Right hindlimb (tissue), 1 donor: ENCODE data around the gene FAM20A.

Source experiments
- DNase-seq: peaks from one replicate; pipeline ENCODE4 v3.0.0-alpha.2; 2018

FAM20A gene

DNA sequence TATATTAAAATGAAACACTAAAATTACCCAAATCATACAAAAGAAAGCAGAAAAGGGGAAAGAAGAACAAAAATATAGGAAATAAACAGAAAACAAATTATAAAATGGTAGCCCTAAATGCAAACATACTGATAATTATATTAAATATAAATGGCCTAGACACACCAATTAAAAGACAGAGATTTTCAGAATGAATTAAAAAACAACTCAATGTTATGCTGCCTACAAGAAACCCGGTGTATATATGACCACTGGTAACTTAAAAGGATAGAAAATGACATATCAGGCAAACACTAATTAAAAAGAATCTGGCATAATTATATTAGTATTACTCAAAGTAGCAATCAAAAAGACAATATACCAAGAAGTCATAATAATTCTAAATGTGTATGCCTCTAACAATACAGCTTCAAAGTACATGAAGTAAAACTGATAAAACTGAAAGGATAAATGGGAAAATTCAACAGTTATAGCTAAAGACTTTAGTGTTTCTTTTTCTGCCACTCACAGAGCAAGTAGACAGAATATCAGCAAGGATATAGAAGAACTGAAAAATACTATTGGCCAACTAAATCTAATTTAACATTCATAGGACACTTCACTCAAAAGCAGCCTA, 7.5 kb upstream of the FAM20A start:
- no peak for DNase-seq

DNA sequence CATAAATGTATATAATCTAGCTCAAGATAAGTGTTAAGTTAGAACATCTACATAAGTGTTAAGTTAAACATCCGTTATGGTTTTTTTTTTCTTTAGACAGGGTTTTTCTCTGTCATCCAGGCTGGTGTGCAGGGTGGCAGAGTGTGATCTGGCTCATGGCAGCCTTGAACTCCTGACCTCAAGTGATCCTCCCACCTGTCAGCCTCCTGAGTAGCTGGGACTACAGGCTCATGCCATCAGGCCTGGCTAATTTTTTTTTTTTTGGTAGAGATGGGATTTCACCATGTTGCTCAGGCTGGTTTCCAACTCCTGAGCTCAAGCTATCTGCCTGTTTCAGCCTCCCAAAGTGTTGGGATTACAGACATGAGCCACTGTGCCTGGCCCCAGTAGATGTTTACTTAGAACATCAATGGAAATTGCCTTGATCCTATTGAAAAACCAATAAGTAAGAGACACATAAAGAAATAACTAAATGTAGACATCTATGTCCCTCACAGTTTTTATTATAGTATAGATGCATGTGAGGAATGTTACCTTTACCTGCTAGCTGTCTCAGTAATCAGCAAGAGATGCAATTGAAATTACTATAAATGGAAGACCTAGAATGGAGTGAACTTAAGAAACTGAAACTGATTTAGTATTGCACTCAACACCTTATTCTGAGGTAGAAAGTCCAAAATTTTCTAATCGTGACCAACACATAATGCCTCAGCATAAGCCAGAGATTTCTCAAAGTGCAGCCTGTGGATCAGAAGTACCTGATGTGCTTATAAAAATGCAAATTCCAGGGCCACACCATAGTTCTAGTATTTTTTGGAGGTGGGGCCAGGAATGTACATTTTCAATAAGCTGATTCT, 5.5 kb upstream of the FAM20A start:
- no peak for DNase-seq

DNA sequence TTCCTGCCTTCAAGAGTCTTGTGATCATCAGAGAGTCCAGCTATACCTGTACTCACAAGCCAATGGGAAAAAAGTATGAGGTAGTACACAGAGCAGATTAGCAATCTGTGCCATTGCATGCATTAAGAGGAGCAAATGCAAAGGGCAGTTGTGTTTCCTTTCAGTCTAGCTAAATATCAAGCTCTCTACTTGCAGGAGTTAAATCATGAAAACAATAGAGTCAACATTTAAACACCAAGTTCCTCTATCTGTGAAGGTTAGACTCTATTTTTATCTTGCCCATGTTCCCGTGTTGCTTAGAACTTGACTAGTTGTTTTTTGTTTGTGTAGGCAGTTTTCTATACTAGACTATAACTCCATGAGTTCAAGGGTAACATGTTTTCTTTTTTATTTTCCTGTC, 4.7 kb upstream of the FAM20A start:
- no peak for DNase-seq

DNA sequence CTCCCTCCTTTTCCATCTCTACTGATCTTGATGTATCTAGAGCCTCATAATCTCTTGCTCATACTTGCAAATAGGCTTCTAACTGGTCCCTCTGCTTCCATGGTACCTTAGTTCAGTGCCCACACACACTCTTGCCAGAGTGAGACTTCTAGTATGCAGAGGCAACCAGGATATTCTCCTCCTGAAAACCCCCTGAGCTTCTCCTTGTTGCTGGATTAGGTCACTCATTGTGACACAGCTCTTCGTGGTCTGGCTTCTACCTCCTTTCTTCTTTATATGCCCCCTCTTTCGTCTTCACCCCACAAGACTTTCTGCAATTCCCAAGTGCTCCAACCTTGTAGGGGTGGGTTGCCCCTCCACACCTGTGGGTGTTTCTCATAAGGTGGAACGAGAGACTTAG, 2.5 kb upstream of the FAM20A start:
- no peak for DNase-seq

DNA sequence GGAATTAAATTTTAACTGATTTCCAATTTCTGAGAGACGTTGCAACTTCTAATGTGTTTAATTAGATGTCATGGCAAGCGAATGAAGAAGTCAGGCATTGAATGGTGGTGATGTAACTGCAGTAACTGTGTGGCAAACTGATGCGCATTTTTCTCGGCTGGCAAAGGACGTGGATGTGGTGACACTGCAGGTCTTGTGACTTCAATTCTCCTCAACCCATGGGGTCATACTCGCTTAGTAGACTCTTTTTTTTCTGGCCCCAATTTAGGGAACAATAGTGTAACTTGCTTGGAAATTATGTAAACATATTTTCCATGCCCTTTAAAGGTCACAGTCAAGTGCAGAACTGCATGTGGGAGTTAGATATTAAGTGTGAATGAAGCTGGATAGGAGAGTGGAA, 1.9 kb upstream of the FAM20A start:
- no peak for DNase-seq

DNA sequence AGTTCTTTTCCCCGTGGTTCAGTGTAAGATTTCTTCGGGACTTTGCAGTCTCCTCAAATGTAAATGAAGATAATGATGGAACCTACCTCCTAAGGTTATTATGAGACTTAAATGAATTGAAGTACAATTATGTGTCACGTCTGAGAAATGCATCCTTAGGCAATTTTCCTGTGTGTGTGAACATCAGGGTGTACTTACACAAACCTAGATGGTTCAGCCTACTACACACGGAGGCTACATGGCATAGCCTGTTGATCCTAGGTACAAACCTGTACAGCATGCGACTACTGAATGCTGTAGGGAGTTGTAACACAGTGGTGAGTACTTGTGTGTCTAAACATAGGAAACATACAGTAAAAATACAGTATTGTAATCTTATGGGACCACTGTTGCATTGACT, 1.1 kb upstream of the FAM20A start:
- no peak for DNase-seq

DNA sequence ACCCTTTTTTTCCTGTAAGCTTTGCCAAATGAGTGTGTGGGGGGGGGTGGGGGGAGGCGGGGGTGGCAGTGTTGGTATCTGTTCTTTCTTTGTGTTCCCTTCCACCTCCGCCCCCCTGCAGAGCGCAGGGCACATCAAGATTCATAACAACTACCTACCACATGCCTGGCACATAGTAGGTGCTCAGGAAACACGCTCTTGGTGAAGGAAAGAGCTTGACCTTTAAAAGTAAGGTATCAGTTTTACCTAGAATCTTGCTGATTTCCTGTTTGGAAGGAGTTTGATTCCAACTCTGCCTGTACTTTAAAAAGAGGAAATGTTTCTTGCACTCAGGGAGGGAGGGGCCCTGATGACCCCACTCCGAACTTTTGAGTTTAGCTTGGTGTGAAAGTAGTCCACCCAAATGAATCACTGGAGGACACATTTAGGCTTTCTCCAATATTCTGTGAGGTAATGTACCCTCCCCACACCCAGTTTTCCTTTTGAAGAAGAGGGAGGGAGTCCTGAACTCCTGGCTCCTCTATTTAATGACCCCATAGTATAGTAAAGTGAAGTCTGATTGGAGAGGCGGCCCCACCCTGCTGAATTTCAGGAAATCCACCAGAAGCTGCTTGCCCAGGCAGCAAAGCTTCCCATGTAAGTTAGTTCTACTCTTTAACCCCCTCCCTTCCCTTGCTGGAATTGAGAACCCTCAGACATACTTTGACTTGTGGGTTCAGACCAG, 560 bp upstream of the FAM20A start:
- peak; percentile 43 for DNase-seq

DNA sequence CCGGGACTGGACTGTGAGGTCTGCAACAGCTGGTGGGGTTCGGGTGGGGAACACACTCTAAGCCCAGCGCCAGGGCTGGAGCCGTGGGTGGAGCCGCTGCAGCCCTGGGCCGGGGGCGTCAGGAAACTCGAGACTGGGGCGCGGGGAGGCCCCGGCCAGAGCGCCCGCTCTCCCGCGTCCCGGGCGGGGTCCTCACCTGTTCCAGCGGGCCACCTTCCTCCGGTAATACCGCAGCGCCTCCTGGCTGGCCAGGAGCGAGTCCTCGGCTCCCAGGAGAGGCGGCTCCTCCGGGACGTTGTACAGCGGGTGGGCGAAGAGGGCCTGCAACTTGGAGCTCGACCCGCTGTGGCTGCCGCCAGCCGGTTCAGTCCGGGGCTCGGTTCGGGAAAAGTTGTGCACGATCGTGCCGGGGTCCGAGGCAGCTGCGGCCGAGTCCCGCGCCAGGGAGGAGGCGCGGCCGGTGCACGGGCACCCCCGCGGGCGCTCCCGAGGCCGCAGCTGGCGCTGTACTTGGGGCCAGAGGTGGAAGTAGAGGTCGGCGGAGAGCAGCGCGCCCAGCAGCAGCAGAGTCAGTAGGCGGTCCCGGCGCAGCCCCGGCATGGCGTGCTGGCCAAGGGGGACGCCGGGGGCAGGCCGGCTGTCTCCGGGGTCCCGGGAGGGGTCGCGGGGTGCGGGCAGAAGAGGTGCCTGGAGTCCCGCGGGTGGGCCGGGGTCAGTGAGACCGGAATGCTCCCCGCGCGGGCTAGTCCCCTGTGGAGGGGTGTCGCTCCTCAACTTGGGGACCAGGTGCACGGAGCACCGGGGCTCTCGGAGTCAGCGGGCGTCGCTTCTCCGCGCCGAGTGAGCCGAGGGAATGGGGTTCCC, 868 bp downstream of the FAM20A start:
- no peak for DNase-seq

DNA sequence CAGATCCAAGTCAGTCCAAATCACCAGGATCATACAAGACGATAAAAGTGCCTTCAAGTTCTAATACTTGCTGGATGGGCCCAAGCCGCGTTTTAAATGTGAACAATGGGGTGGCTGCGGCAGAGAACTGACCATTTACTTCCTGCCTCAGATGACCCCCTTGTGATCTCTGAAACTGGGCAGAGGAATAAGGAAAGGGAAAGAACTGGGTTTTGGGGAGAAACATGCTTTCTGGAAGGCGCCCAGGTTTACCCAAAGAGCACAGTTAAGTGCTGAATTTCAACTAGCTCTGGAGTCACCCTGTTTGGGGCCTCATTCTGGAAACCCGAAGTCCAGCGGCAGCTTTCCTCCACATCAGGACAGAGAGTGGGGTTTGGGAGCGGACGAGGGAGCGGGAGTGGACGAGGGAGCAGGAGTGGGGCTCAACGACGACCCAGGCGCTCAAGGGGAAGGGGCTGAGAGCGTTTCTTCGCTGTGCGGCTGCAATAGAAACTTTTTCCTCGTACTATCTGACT, 1.6 kb downstream of the FAM20A start:
- no peak for DNase-seq

DNA sequence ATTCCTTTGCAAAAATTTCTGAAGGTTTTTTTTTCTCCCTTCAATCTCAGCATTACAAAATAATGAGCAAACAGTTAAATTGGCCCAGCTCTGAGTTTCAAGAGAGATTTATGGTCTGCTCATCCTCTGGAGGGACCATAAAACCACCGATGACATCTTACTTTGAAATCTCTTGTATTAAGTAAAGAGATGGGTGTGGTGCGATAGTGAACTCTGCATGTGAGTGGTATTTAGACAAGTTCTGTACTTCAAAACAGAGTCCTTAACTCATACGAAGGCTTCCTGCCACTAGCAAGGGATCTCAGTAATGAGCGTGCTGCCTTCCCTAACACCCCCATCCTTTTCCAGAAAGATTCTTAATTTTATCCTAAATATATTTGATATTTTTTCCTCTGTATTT, 2.1 kb downstream of the FAM20A start:
- DNase-seq: no peak

DNA sequence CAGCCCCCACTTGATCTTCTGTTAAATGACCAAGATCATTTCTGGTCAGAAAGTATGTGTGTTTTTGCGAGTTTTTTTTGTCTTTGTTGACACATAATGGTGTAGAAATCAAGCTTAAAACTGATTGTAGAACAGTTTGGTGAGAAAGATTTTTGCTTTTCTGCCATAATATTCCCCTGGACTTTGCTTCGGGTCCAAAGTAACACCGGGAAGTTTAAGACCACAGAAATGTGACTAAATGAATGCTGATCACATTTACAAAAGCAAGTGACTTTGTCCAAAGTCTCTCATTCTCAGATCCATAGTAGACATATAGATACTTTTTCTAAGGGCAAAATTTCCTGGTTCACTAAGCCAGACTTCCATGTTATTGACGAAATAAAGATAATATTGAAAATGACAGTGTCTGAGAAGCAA, 2.6 kb downstream of the FAM20A start:
- DNase-seq: no peak

DNA sequence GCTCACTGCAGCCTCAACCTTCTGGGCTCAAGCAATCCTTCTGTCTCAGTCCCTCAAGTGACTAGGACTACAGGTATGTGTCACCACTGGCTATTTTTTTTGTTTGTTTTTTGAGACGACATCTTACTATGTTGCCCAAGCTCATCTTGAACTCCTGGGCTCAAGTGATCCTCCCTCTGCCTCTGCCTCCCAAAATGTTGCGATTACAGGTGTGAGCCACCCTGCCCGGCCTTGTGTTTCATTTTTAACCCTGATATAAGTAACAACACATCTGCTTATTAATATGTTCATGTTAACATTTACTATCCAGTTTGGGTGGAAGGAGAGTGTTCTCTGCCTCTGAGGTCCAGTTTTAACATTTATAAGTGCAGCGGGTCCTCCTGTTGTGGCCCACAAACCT, 3.1 kb downstream of the FAM20A start:
- no peak for DNase-seq

DNA sequence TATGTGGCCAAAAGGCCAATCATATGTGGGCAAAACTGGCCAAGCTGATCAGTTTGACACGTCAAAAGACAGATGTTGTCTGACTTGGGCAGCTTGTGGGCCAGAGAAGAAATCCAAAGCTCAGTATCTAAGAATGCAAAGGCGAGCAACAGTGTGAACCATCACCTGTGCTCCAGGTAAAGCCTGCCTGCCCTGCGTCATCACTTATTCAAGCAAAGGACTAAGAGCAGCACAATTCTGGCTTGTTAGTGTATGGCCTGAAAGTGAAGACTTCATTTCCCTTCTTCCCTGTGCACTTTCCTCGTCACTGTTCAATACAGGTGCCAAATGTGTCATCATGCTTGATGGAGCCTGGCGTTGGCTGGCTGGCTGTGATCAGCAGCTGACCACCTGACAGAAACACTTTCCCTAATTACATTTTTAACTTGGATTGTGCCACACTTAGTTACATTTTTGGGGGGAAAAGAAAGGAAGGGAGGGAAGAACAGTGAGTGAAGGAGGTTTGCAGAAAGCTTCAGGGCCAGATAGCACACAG, 4.7 kb downstream of the FAM20A start:
- DNase-seq: no peak

DNA sequence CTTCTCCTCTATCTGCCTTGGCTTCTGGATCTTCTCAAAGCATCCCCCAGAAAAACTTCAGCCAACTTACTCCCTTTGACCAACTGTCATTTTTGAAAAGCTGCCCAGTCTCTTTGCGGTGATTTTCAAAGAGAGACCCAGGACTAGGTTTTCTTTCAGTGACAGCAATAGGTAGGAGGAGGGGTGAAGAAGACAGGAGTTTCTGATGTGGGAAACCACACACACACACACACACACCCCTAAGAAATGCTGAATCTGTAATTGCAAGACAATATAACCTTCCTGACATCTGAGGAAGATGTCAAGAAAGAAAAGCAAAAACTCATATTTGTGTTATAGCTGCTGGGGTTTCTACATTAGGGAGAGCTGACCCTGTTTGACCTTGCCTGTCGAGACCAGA, 5.2 kb downstream of the FAM20A start:
- DNase-seq: no peak

DNA sequence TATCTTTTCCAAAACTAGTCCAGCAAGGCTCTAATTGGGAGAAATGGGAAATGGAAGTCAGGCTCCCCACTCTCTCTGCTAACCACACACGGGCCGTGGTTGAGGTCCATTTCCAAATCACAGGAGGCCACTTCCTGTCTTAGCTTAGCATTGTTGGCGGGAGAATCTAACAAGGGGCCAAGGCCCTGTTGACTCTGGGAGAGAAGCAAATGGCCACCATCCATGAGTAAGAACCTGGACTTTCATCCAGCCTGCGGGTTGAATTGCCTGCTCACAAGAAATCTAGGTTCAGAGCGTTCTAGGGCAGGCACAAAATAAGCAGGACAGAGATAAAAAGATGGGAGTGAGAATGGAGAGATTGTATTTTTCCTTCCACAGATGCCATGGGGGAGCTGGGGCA, 5.7 kb downstream of the FAM20A start:
- peak; percentile 77 for DNase-seq

DNA sequence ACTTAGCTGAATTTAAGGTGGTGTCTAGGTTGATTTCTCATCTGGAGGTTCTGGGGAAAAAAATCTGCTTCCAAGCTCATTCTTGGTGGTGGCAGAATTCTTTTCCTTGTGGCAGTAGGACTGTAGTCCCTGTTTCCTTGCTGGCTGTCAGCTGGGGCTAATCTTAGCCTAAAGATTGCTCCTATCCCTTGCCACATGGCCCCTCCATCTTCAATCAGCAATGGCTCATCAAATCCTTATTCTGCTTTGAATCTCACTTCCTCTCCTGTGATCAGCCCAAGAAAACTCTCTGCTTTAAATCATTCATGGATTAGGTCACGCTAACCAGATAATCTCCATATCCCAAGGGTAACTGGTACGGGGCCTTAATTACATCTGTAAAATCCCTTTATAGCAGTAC, 6.6 kb downstream of the FAM20A start:
- DNase-seq: no peak

DNA sequence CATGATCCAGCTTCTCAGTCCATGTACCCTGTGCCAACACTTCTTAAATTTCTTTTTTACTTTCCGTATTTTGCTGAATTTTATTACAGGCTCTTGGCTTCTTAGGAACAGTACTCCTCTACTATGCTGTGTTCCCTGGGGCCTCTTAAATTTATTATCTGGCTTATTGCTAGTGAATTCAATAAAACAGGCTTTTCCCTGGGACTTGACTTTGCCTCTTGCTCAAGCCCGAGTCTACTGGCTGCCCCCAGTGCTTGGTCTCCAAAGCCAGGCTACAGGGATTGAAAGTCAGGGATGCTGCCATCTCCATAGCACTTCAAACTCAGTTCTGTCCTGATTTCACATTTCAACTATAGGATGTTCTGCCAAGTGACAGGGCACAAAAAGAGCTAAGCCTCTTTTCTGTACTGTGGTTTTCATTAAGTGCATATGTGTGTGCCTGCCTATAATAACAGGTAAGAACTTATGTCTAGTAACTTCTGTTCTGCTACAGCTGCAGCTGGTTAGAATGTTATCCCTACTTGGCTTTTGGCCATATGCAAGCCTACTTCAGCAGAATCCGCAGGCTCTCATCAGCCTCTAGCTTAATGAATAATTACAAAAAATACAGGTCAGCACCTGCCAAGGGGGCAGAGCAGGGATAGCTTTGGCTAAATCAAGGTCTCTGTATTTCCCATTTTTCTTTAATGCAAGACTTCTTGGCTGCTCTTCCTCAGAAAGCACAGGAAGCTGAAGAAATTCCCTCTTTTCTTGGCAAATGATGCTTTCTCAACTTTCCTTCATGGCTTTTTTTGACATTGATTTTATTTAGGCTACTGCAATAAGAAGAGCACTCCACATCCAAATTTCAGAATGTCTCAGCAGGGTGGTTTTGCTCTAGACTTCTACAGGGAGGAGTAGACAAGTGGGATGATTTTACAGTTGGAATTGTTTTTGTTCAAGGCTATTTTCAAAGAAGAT, 8.2 kb downstream of the FAM20A start:
- DNase-seq: peak; percentile 86

DNA sequence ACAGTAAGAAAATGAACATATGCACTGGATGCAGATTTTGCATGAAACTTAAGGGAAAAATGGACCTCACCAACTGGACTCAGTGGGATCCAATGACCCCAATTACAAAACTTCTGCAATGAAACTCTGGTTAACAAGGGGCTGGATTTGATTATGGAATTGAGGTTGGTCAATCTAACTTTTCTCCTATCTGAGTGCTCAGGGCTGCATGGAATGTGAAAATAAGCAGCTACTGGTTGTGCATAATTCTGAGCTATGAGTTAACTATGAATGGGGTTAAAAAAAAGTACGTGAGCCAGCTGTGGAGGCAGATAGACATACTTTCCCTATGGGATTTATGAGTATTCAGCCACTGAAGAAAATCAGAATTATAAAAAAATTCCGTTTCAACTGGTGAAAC, 9.2 kb downstream of the FAM20A start:
- no peak for DNase-seq

DNA sequence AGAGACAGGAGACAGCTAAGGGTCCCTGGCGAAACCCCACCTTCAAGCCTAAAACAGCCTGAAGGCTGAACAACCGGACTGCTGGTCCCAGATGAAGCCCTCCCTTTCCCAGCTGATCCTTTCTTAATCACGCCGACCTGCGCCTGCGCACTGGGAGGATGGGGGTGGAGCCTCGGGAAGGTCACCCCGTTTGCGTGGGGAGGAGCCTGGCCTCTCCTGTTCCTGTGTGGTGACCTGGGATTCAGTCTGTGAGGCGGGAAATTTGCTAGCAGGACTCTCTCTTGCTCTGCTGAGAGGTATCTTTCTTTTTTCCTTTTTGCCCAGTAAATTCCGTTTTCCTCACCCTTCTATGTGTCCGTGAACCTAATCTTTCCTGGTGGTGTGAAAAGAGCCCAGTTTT, 9.6 kb downstream of the FAM20A start:
- DNase-seq: peak; percentile 73

DNA sequence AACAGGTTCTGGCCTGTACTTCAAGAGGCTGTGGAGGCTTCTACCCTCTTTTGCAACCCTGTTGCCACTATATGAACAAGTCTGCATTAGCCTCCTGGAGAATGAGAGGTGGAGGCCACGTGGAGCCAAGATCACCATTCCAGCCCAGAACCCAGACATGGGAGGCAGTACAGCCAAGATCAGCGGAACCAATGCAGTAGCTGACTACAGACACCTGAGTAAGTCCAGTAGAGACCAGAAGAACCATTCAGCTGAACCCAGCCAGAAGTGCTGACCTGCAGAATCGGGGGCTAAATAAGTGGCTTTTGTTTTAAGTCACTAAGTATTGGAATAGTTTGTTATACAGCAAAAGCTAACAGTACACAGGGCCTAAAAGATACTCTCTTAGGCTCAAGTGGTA, 12.1 kb downstream of the FAM20A start:
- DNase-seq: no peak

DNA sequence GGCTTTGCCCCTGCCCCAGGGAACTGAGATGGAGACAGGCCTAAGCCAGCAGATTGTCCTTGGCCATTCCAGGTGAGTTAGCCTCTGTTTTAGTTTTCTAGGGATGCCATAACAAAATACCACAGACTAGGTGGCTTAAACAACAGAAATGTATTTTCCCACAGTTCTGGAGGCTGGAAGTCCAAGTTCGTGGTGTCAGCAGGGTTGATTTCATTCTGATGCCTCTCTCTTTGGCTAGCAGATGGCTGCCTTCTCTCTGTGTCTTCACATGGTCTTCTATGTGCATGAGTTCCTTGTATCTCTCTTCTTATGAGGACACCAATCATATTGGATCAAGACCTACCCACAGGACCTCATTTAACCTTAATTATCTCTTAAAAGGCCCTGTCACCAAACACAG, 12.8 kb downstream of the FAM20A start:
- DNase-seq: no peak
